Trophoblast cell (in vitro differentiated cells and primary cell): ENCODE measurements around the gene FOXK1.
A peak's percentile ranks its signal among the peaks of the same experiment; 100 is the strongest.
"Not testable (repeated sequence)": the region's sequence is repeated elsewhere in the genome, so short reads cannot be mapped to it uniquely, and the experiment has no call there.

Source experiments
- DNase-seq, 2 donors: peaks; one replicate each; pipeline ENCODE4 v3.0.0-alpha.2; 2016
- H2AFZ ChIP-seq: 2 replicates; pipeline ENCODE4 v1.6.1; 2013; ENCODE audit warnings: low read length, moderate library complexity, mild to moderate bottlenecking; ENCODE audit not compliant: insufficient read depth, poor library complexity
- H2AK5ac ChIP-seq: 2 replicates; pipeline ENCODE4 v1.6.1; 2013; ENCODE audit warnings: mild to moderate bottlenecking, low read length
- H2BK120ac ChIP-seq: 2 replicates; pipeline ENCODE4 v1.6.1; 2013; ENCODE audit warnings: low read length, mild to moderate bottlenecking, moderate library complexity; ENCODE audit not compliant: insufficient read depth, poor library complexity
- H2BK12ac ChIP-seq: 2 replicates; pipeline ENCODE4 v1.6.1; 2013; ENCODE audit warnings: mild to moderate bottlenecking, low read length, moderate library complexity
- H2BK5ac ChIP-seq: 2 replicates; pipeline ENCODE4 v1.6.1; 2013; ENCODE audit warnings: low read length, low read depth, moderate library complexity, mild to moderate bottlenecking; ENCODE audit not compliant: poor library complexity
- H3K14ac ChIP-seq: 2 replicates; pipeline ENCODE4 v1.6.1; 2013; ENCODE audit warnings: mild to moderate bottlenecking, low read length
- H3K18ac ChIP-seq: 2 replicates; pipeline ENCODE4 v1.6.1; 2013; ENCODE audit warnings: mild to moderate bottlenecking, low read length
- H3K23ac ChIP-seq: 2 replicates; pipeline ENCODE4 v1.6.1; 2013; ENCODE audit warnings: low read length
- H3K27ac ChIP-seq: 2 replicates; pipeline ENCODE4 v1.5.1; 2013; ENCODE audit warnings: low read depth, mild to moderate bottlenecking, inconsistent platforms, low read length, moderate library complexity
- H3K27me3 ChIP-seq: 2 replicates; pipeline ENCODE4 v1.6.1; 2013; ENCODE audit warnings: inconsistent platforms, mild to moderate bottlenecking, low read length, moderate library complexity; ENCODE audit not compliant: insufficient read depth
- H3K36me3 ChIP-seq, 2 experiments: 1 replicate in 1 of 2; 2 replicates in 1 of 2; pipeline ENCODE4 v1.6.1; 2013; ENCODE audit warnings: low read length in 2 of 2, mild to moderate bottlenecking in 2 of 2, moderate library complexity in 1 of 2; ENCODE audit not compliant: insufficient read depth in 2 of 2, control insufficient read depth in 1 of 2
- H3K4ac ChIP-seq: 2 replicates; pipeline ENCODE4 v1.6.1; 2013; ENCODE audit warnings: low read depth, mild to moderate bottlenecking, low read length, moderate library complexity
- H3K4me1 ChIP-seq, 2 experiments: 1 replicate in 1 of 2; 2 replicates in 1 of 2; pipeline ENCODE4 v1.6.1; 2013; ENCODE audit warnings: low read length in 2 of 2, mild to moderate bottlenecking in 2 of 2, moderate library complexity in 1 of 2; ENCODE audit not compliant: insufficient read depth in 2 of 2, control insufficient read depth in 1 of 2
- H3K4me2 ChIP-seq: 2 replicates; pipeline ENCODE4 v1.6.1; 2013; ENCODE audit warnings: inconsistent platforms, mild to moderate bottlenecking, low read length, moderate library complexity
- H3K4me3 ChIP-seq: 2 replicates; pipeline ENCODE4 v1.5.1; 2013; ENCODE audit warnings: mild to moderate bottlenecking, low read depth, low read length, inconsistent platforms
- H3K79me1 ChIP-seq: one replicate; pipeline ENCODE4 v1.6.1; 2013; ENCODE audit warnings: low read length
- H3K79me2 ChIP-seq: 2 replicates; pipeline ENCODE4 v1.6.1; 2013; ENCODE audit warnings: low read length, mild to moderate bottlenecking; ENCODE audit not compliant: control insufficient read depth, insufficient read depth, poor library complexity
- H3K9ac ChIP-seq: 2 replicates; pipeline ENCODE4 v1.6.1; 2013; ENCODE audit warnings: mild to moderate bottlenecking, low read length
- H3K9me3 ChIP-seq: 2 replicates; pipeline ENCODE4 v1.6.1; 2013; ENCODE audit warnings: low read depth, mild to moderate bottlenecking, control low read depth, inconsistent platforms, low read length; ENCODE audit not compliant: insufficient read depth
- H4K12ac ChIP-seq: 2 replicates; pipeline ENCODE4 v1.6.1; 2013; ENCODE audit warnings: low read depth, mild to moderate bottlenecking, low read length, moderate library complexity
- H4K8ac ChIP-seq: 2 replicates; pipeline ENCODE4 v1.6.1; 2013; ENCODE audit warnings: low read depth, mild to moderate bottlenecking, low read length, moderate library complexity
- H4K91ac ChIP-seq: one replicate; pipeline ENCODE4 v1.6.1; 2013; ENCODE audit warnings: low read depth, mild to moderate bottlenecking, low read length, moderate library complexity
- WGBS: extraction: QIAGEN DNeasy Blood & Tissue Kit; methylation state at CpG from one replicate; pipeline ENCODE4 v1.1.7; 2013; ENCODE audit warnings: missing lambda C conversion rate; ENCODE audit not compliant: insufficient read length, insufficient coverage; ENCODE audit errors: extremely low coverage; 5-methylcytosine and 5-hydroxymethylcytosine counted together

The FOXK1 gene

DNA sequence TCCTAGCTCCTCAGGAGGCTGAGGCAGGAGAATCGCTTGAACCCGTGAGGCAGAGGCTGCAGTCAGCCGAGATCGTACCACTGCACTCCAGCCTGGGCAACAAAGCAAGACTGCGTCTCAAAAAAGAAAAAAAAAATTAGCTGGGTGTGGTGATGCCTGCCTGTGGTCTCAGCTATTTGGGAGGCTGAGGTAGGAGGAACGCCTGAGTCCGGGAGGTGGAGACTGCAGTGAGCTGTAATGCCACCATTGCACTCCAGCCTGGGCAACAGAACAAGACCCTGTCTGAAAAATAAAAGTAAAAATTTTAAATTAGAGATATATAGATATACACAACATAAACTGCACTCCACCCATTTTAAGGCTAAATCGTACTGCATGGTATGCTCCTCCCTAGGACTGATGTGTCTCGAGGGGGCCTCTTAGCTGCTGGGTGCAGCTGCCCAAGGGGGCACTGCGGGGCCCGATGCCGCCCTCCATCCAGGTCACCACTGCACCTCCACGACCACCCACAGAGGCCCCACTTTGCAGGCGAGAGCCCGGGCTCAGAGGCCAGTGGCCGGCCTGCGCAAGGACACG lies 40.9 kb upstream of the FOXK1 start:
- Histone ChIP-seq H2AFZ (peak overlapping the region; percentile 82), H3K23ac (no peak overlapping the region), H2BK12ac (no peak overlapping the region), H3K4me2 (peak overlapping the region; percentile 67), H3K79me1 (peaks cover 3% of the 10 kb centered on the region), H3K79me2 (no peaks in the 10 kb centered on the region), H2BK120ac (peak overlapping the region; percentile 52), H3K9me3 (peaks cover 6% of the 10 kb centered on the region), H2BK5ac (no peak overlapping the region), H3K18ac (no peak overlapping the region), H4K12ac (peak overlapping the region; percentile 94), H3K4me3 (peak overlapping the region; percentile 67), H3K27me3 (no peaks in the 10 kb centered on the region), H3K27ac (no peak overlapping the region), H3K9ac (no peak overlapping the region), H4K91ac (peak overlapping the region; percentile 61), H3K14ac (peak overlapping the region; percentile 68), H2AK5ac (peak overlapping the region; percentile 35), H3K4me1 (peaks cover 2% of the 10 kb centered on the region in 2 experiments), H4K8ac (peak overlapping the region; percentile 88), H3K36me3 (no peaks in the 10 kb centered on the region), H3K4ac (no peak overlapping the region)
- peak in 1 of 2 donors; percentile 8 for DNase-seq
- no CpG with 5 or more reads among the region's 18 CpGs for WGBS

DNA sequence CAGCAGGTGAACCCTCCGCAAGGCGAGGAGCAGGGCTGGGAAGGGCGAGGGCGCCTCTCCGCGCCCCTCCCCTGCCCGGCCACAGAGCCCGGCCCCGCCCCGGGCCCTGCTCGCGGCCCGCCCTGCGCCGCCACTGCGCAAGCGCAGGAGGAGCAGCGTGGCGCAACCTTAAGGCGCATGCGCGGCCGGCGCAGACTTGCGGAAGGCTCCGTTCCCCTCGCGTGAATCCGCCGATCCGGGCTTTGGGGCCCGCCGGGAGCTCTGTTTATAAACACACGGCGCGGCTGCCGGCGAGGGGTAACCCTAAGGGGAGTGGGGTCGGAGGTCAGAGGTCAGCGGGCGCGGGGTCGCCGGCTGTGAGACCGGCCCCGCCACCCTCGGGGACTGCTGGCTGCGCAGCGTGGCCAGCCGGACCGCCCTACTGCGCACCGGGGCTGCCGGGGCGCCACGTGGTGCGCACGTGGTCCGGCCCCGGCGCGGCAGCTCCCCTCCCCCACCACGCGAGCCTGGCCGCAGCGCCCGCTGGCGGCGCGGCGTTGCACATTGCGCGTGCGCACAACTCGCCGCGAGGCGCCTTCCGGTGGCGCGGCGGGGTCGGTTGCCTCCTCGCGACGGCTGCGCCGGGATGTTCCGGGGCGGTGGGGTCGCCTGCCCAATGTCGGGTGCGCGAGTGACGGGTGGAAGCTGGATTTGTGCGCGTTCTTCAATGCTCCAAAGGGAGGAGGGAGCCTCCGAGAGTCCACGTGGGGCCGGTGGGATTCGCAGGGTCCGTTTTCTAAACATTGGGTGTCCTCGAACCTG lies 40.2 kb upstream of the FOXK1 start:
- Histone ChIP-seq H2BK12ac (no peak overlapping the region), H3K27me3 (no peaks in the 10 kb centered on the region), H3K79me2 (no peaks in the 10 kb centered on the region), H3K4me1 (peaks cover 2% of the 10 kb centered on the region in 2 experiments), H3K18ac (peak overlapping the region; percentile 80), H3K4me3 (peak overlapping the region; percentile 75), H3K23ac (no peak overlapping the region), H3K9me3 (peaks cover 10% of the 10 kb centered on the region), H4K8ac (peak overlapping the region; percentile 99), H3K79me1 (peaks cover 3% of the 10 kb centered on the region), H3K14ac (peak overlapping the region; percentile 60), H2BK120ac (peak overlapping the region; percentile 63), H2AFZ (peak overlapping the region; percentile 82), H3K9ac (no peak overlapping the region), H3K4ac (no peak overlapping the region), H3K4me2 (peak overlapping the region; percentile 67), H4K91ac (peak overlapping the region; percentile 88), H3K36me3 (no peaks in the 10 kb centered on the region), H4K12ac (peak overlapping the region; percentile 87), H2AK5ac (no peak overlapping the region), H3K27ac (peak overlapping the region; percentile 37), H2BK5ac (peak overlapping the region; percentile 64)
- no CpG with 5 or more reads among the region's 103 CpGs for WGBS
- peak; percentile 94 to 99 for DNase-seq

DNA sequence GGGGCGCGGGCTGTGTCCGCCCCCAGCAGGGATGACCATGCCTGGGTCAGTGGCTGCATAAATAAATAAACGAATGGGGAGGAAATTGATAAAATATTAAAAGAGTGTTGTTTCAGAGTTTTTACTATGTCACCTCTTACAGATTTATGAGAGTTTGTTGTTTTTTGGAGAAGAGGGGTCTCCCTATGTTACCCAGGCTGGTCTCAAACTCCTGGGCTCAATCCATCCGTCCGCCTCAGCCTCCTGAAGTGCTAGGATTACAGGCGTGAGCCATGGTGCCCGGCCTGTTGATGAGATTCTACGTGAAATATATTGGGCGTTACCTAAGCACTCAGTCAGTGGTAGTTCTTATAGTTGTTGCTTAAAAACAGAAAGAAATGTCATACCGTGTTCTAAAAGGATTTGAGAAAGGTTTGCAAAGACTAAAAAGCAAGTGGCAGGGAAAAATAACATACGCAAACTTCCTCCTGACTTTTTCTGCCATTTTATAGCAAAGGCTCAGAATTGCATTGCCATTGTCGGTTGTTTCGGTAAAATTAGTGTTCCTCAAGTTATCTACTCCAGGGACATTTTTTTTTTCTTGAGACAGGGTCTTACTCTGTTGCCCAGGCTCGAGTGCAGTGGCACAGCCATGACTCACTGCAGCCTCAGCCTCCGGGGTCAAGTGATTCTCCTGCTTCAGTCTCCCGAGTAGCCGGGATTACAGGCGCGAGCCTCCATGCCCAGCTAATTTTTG lies 39.5 kb upstream of the FOXK1 start:
- H2BK5ac ChIP-seq: peak overlapping the region; percentile 64
- no peak for DNase-seq
- H3K4me3 ChIP-seq: peak overlapping the region; percentile 75
- peak overlapping the region; percentile 85 for H2AFZ ChIP-seq
- H3K27me3 ChIP-seq: no peaks in the 10 kb centered on the region
- H4K12ac ChIP-seq: peak overlapping the region; percentile 87
- H3K79me2 ChIP-seq: no peaks in the 10 kb centered on the region
- H3K23ac ChIP-seq: no peak overlapping the region
- no peaks in the 10 kb centered on the region for H3K36me3 ChIP-seq
- no peak overlapping the region for H2AK5ac ChIP-seq
- peak overlapping the region; percentile 88 for H4K91ac ChIP-seq
- H3K79me1 ChIP-seq: peaks cover 3% of the 10 kb centered on the region
- H3K4me2 ChIP-seq: peak overlapping the region; percentile 58
- H3K18ac ChIP-seq: peak overlapping the region; percentile 80
- H4K8ac ChIP-seq: peak overlapping the region; percentile 99
- H3K4me1 ChIP-seq: peaks cover 2% of the 10 kb centered on the region in 2 experiments
- H3K14ac ChIP-seq: peak overlapping the region; percentile 60
- no CpG with 5 or more reads among the region's 20 CpGs for WGBS
- no peak overlapping the region for H2BK12ac ChIP-seq
- H3K9me3 ChIP-seq: peaks cover 10% of the 10 kb centered on the region
- no peak overlapping the region for H3K9ac ChIP-seq
- H2BK120ac ChIP-seq: peak overlapping the region; percentile 63
- H3K4ac ChIP-seq: no peak overlapping the region
- peak overlapping the region; percentile 17 for H3K27ac ChIP-seq

DNA sequence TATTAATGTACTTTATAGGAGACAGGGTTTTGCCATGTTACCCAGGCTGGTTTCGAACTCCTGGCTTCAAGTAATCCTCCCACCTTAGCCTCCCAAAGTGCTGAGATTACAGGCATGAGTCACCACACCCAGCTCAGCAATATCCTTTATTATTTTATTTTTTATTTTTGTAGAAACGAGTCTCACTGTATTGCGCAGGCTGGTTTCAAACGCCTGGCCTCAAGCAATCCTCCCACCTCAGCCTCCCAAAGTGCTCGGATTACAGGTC lies 39.0 kb upstream of the FOXK1 start:
- DNase-seq, H3K4me3 ChIP-seq, H4K91ac ChIP-seq, H4K8ac ChIP-seq, H3K36me3 ChIP-seq, H2AFZ ChIP-seq, H3K18ac ChIP-seq, H3K4ac ChIP-seq, H3K9ac ChIP-seq, H2AK5ac ChIP-seq, H3K4me2 ChIP-seq, H4K12ac ChIP-seq, H3K14ac ChIP-seq, H3K23ac ChIP-seq, H2BK5ac ChIP-seq, H2BK12ac ChIP-seq, H2BK120ac ChIP-seq, H3K27ac ChIP-seq, H3K4me1 ChIP-seq, H3K79me2 ChIP-seq, H3K27me3 ChIP-seq, H3K79me1 ChIP-seq: not testable (repeated sequence)
- WGBS: no CpG with 5 or more reads among the region's 5 CpGs
- H3K9me3 ChIP-seq: peaks cover 12% of the 10 kb centered on the region
